Femur (tissue), 1 donor: Measurements from ENCODE around the gene FN3K.

Experiments
- DNase-seq: peaks from one replicate; pipeline ENCODE4 v3.0.0-alpha.2; 2017

The FN3K gene

GRCh38 chr17:82734987-82735866 is at the start of gene FN3K:
TSS of gene FN3K (plus strand) at chr17:82735615. CDS start at chr17:82735637, 22 bp downstream.
- DNase-seq, result peak; percentile 79

GRCh38 chr17:82686366-82687324 is 48.8 kb upstream of the FN3K start:
- DNase-seq, result no peak

GRCh38 chr17:82687375-82687861 is 48.0 kb upstream of the FN3K start:
- no peak for DNase-seq

- no peak for DNase-seq
Measured at GRCh38 chr17:82687871-82688270, 47.5 kb upstream of the FN3K start.

- DNase-seq, result no peak
Measured at GRCh38 chr17:82689077-82689476, 46.3 kb upstream of the FN3K start.

GRCh38 chr17:82690786-82691489 is 44.5 kb upstream of the FN3K start:
- DNase-seq, result no peak

- DNase-seq, result no peak
Measured at GRCh38 chr17:82691714-82692113, 43.7 kb upstream of the FN3K start.

GRCh38 chr17:82692268-82692667 is 43.1 kb upstream of the FN3K start:
- DNase-seq, result no peak

- DNase-seq, result no peak
Measured at GRCh38 chr17:82693168-82693867, 42.1 kb upstream of the FN3K start.

GRCh38 chr17:82694647-82695046 is 40.8 kb upstream of the FN3K start:
- DNase-seq, result no peak

- DNase-seq, result no peak
Measured at GRCh38 chr17:82696259-82696658, 39.2 kb upstream of the FN3K start.

- no peak for DNase-seq
Measured at GRCh38 chr17:82696916-82697807, 38.3 kb upstream of the FN3K start.

GRCh38 chr17:82697808-82698064 is 37.7 kb upstream of the FN3K start:
- DNase-seq, result no peak

- peak; percentile 99 for DNase-seq
Measured at GRCh38 chr17:82698065-82698973, 37.1 kb upstream of the FN3K start, which contains the start of gene RAB40B. TSS of gene RAB40B (minus strand) at chr17:82698698. CDS start at chr17:82698596, 102 bp downstream.

- no peak for DNase-seq
Measured at GRCh38 chr17:82698974-82699442, 36.4 kb upstream of the FN3K start.

GRCh38 chr17:82699551-82699950 is 35.9 kb upstream of the FN3K start:
- no peak for DNase-seq

GRCh38 chr17:82702231-82702927 is 33.0 kb upstream of the FN3K start:
- DNase-seq, result no peak

GRCh38 chr17:82703036-82703745 is 32.2 kb upstream of the FN3K start:
- no peak for DNase-seq
